ENCODE results near the gene PRLH.
A peak's percentile ranks its signal among the peaks of the same experiment; 100 is the strongest.

The PRLH gene

GRCh38 chr2:237577458-237577857, 11.1 kb downstream of the PRLH start:
- Histone ChIP-seq H3K9ac (ENCODE audit: low read length) (no peak overlapping the region), H3K9me3 (ENCODE audit: control insufficient read depth, low read depth, low read length) (no peaks in the 10 kb centered on the region), H3K4me1 (ENCODE audit: control insufficient read depth, low read depth, low read length) (peaks cover 9% of the 10 kb centered on the region), H3K36me3 (ENCODE audit: control insufficient read depth, low read depth, low read length) (no peaks in the 10 kb centered on the region), H3K4me3 (ENCODE audit: low read length) (no peak overlapping the region), H3K27ac (ENCODE audit: low read length) (no peak overlapping the region), H3K27me3 (ENCODE audit: control insufficient read depth, insufficient read depth, low read length) (no peaks in the 10 kb centered on the region)

GRCh38 chr2:237577956-237578870, 11.8 kb downstream of the PRLH start:
- Histone ChIP-seq H3K36me3 (ENCODE audit: control insufficient read depth, low read depth, low read length) (no peaks in the 10 kb centered on the region), H3K4me1 (ENCODE audit: control insufficient read depth, low read depth, low read length) (peaks cover 7% of the 10 kb centered on the region), H3K9me3 (ENCODE audit: control insufficient read depth, low read depth, low read length) (no peaks in the 10 kb centered on the region), H3K27me3 (ENCODE audit: control insufficient read depth, insufficient read depth, low read length) (no peaks in the 10 kb centered on the region), H3K4me3 (ENCODE audit: low read length) (no peak overlapping the region), H3K27ac (ENCODE audit: low read length) (no peak overlapping the region), H3K9ac (ENCODE audit: low read length) (no peak overlapping the region)

- H3K9ac ChIP-seq (ENCODE audit: low read length), result no peak overlapping the region
Measured at GRCh38 chr2:237581326-237581725, 15.0 kb downstream of the PRLH start.

GRCh38 chr2:237581751-237582746, 15.7 kb downstream of the PRLH start:
- no peak overlapping the region for H3K9ac ChIP-seq (ENCODE audit: low read length)
- H3K27ac ChIP-seq (ENCODE audit: low read length), result no peak overlapping the region
- peaks cover 10% of the 10 kb centered on the region for H3K4me1 ChIP-seq (ENCODE audit: control insufficient read depth, low read depth, low read length)
- H3K9me3 ChIP-seq (ENCODE audit: control insufficient read depth, low read depth, low read length), result no peaks in the 10 kb centered on the region
- no peaks in the 10 kb centered on the region for H3K27me3 ChIP-seq (ENCODE audit: control insufficient read depth, insufficient read depth, low read length)
- H3K36me3 ChIP-seq (ENCODE audit: control insufficient read depth, low read depth, low read length), result no peaks in the 10 kb centered on the region
- H3K4me3 ChIP-seq (ENCODE audit: low read length), result no peak overlapping the region

More at GRCh38 chr2:237581326-237581725, 15.0 kb downstream of the PRLH start:
- Histone ChIP-seq H3K36me3 (ENCODE audit: control insufficient read depth, low read depth, low read length) (no peaks in the 10 kb centered on the region), H3K4me3 (ENCODE audit: low read length) (no peak overlapping the region), H3K27me3 (ENCODE audit: control insufficient read depth, insufficient read depth, low read length) (no peaks in the 10 kb centered on the region), H3K9me3 (ENCODE audit: control insufficient read depth, low read depth, low read length) (no peaks in the 10 kb centered on the region), H3K4me1 (ENCODE audit: control insufficient read depth, low read depth, low read length) (peaks cover 7% of the 10 kb centered on the region), H3K27ac (ENCODE audit: low read length) (no peak overlapping the region)

GRCh38 chr2:237583385-237584295, 17.3 kb downstream of the PRLH start:
- Histone ChIP-seq H3K9me3 (ENCODE audit: control insufficient read depth, low read depth, low read length) (no peaks in the 10 kb centered on the region), H3K9ac (ENCODE audit: low read length) (no peak overlapping the region), H3K27me3 (ENCODE audit: control insufficient read depth, insufficient read depth, low read length) (no peaks in the 10 kb centered on the region), H3K4me3 (ENCODE audit: low read length) (no peak overlapping the region), H3K4me1 (ENCODE audit: control insufficient read depth, low read depth, low read length) (peaks cover 10% of the 10 kb centered on the region), H3K36me3 (ENCODE audit: control insufficient read depth, low read depth, low read length) (no peaks in the 10 kb centered on the region), H3K27ac (ENCODE audit: low read length) (no peak overlapping the region)

GRCh38 chr2:237585590-237586221, 19.3 kb downstream of the PRLH start:
- H3K36me3 ChIP-seq (ENCODE audit: control insufficient read depth, low read depth, low read length), result no peaks in the 10 kb centered on the region
- no peak overlapping the region for H3K9ac ChIP-seq (ENCODE audit: low read length)
- H3K27ac ChIP-seq (ENCODE audit: low read length), result no peak overlapping the region
- H3K27me3 ChIP-seq (ENCODE audit: control insufficient read depth, insufficient read depth, low read length), result no peaks in the 10 kb centered on the region
- H3K9me3 ChIP-seq (ENCODE audit: control insufficient read depth, low read depth, low read length), result no peaks in the 10 kb centered on the region
- H3K4me3 ChIP-seq (ENCODE audit: low read length), result no peak overlapping the region
- peaks cover 13% of the 10 kb centered on the region for H3K4me1 ChIP-seq (ENCODE audit: control insufficient read depth, low read depth, low read length)

GRCh38 chr2:237588044-237588696, 21.8 kb downstream of the PRLH start:
- H3K27me3 ChIP-seq (ENCODE audit: control insufficient read depth, insufficient read depth, low read length), result no peaks in the 10 kb centered on the region
- peaks cover 16% of the 10 kb centered on the region for H3K4me1 ChIP-seq (ENCODE audit: control insufficient read depth, low read depth, low read length)
- no peak overlapping the region for H3K27ac ChIP-seq (ENCODE audit: low read length)
- H3K36me3 ChIP-seq (ENCODE audit: control insufficient read depth, low read depth, low read length), result no peaks in the 10 kb centered on the region
- no peaks in the 10 kb centered on the region for H3K9me3 ChIP-seq (ENCODE audit: control insufficient read depth, low read depth, low read length)
- H3K4me3 ChIP-seq (ENCODE audit: low read length), result no peak overlapping the region
- no peak overlapping the region for H3K9ac ChIP-seq (ENCODE audit: low read length)

GRCh38 chr2:237590272-237591140, 24.1 kb downstream of the PRLH start, which contains the start of gene RAB17:
TSS of gene RAB17 (minus strand) at chr2:237590734. CDS start at chr2:237586154, 4,580 bp downstream.
- Histone ChIP-seq H3K27me3 (ENCODE audit: control insufficient read depth, insufficient read depth, low read length) (no peaks in the 10 kb centered on the region), H3K36me3 (ENCODE audit: control insufficient read depth, low read depth, low read length) (no peaks in the 10 kb centered on the region), H3K9ac (ENCODE audit: low read length) (no peak within 1 kb of the TSS), H3K27ac (ENCODE audit: low read length) (no peak within 1 kb of the TSS), H3K4me1 (ENCODE audit: control insufficient read depth, low read depth, low read length) (peaks cover 36% of the 10 kb centered on the region), H3K9me3 (ENCODE audit: control insufficient read depth, low read depth, low read length) (no peaks in the 10 kb centered on the region), H3K4me3 (ENCODE audit: low read length) (peak within 1 kb of the TSS; percentile 39)

GRCh38 chr2:237591141-237591881, 24.9 kb downstream of the PRLH start:
- H3K9ac ChIP-seq (ENCODE audit: low read length), result no peak overlapping the region
- H3K27me3 ChIP-seq (ENCODE audit: control insufficient read depth, insufficient read depth, low read length), result no peaks in the 10 kb centered on the region
- H3K9me3 ChIP-seq (ENCODE audit: control insufficient read depth, low read depth, low read length), result no peaks in the 10 kb centered on the region
- peaks cover 36% of the 10 kb centered on the region for H3K4me1 ChIP-seq (ENCODE audit: control insufficient read depth, low read depth, low read length)
- H3K36me3 ChIP-seq (ENCODE audit: control insufficient read depth, low read depth, low read length), result no peaks in the 10 kb centered on the region
- H3K4me3 ChIP-seq (ENCODE audit: low read length), result no peak overlapping the region
- no peak overlapping the region for H3K27ac ChIP-seq (ENCODE audit: low read length)
